Prostate gland (tissue), 2 donors: ENCODE data around the gene TRNAU1AP.

Experiments used
- POLR2A ChIP-seq: fragments of 450-650 bp; IDR thresholded peaks from one replicate; pipeline ENCODE4 v1.6.1; 2016; ENCODE audit warnings: antibody characterized with exemption, mild to moderate bottlenecking
- TF ChIP-seq, protein P1 (sequence below), 4 experiments: fragments of 200-600 bp in 2 of 4; fragments of 450-650 bp in 2 of 4; sonication (generic) in 2 of 4; IDR thresholded peaks; 1 replicate in 3 of 4; 2 replicates in 1 of 4; pipeline ENCODE4 v1.5.1; 2016 to 2019; ENCODE audit warnings: antibody characterized with exemption in 4 of 4, mild to moderate bottlenecking in 2 of 4, moderate library complexity in 2 of 4

- TF ChIP-seq, protein P1, sequence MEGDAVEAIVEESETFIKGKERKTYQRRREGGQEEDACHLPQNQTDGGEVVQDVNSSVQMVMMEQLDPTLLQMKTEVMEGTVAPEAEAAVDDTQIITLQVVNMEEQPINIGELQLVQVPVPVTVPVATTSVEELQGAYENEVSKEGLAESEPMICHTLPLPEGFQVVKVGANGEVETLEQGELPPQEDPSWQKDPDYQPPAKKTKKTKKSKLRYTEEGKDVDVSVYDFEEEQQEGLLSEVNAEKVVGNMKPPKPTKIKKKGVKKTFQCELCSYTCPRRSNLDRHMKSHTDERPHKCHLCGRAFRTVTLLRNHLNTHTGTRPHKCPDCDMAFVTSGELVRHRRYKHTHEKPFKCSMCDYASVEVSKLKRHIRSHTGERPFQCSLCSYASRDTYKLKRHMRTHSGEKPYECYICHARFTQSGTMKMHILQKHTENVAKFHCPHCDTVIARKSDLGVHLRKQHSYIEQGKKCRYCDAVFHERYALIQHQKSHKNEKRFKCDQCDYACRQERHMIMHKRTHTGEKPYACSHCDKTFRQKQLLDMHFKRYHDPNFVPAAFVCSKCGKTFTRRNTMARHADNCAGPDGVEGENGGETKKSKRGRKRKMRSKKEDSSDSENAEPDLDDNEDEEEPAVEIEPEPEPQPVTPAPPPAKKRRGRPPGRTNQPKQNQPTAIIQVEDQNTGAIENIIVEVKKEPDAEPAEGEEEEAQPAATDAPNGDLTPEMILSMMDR (IDR thresholded peaks at IDR 0.05): no peak
- TF ChIP-seq POLR2A: no peak
Measured at GRCh38 chr1:28548318-28548717, 4.6 kb upstream of the TRNAU1AP start.
